ENCODE results near the gene KXD1. TPM values are rescaled to one million over a fixed set of nuclear protein-coding genes. Genes with fewer than 3 reads are reported as not detected.
"Not testable (repeated sequence)": the region's sequence is repeated elsewhere in the genome, so short reads cannot be mapped to it uniquely, and the experiment has no call there.

KXD1 gene
- total RNA-seq, 1 donor = 104 TPM

GRCh38 chr19:18522124-18522861 is 35.4 kb upstream of the KXD1 start:
- Histone ChIP-seq H3K27me3 (ENCODE audit: insufficient read depth, low read length) (no peaks in the 10 kb centered on the region), H3K4me2 (ENCODE audit: insufficient read depth, low read length) (peak overlapping the region; percentile 77), H3K9me3 (ENCODE audit: low read depth, low read length) (no peaks in the 10 kb centered on the region), H3K36me3 (ENCODE audit: insufficient read depth, low read length) (no peaks in the 10 kb centered on the region), H3K4me1 (ENCODE audit: insufficient read depth, low read length) (peaks cover 17% of the 10 kb centered on the region), H3K4me3 (ENCODE audit: insufficient read depth, low read length) (peak overlapping the region; percentile 95), H3K27ac (ENCODE audit: low read depth, low read length) (peak overlapping the region; percentile 66), H3K79me2 (ENCODE audit: insufficient read depth, low read length) (peaks cover 45% of the 10 kb centered on the region), H2AFZ (ENCODE audit: low read length) (peak overlapping the region; percentile 73), H4K20me1 (ENCODE audit: insufficient read depth, low read length) (peaks cover 23% of the 10 kb centered on the region)
- TF ChIP-seq CTCF (IDR thresholded peaks at IDR 0.05; ENCODE audit: extremely low read depth, low read depth, low read length) = no peak
- peak; percentile 99 for DNase-seq (ENCODE audit: insufficient read length, low spot score, missing footprints)

DNA sequence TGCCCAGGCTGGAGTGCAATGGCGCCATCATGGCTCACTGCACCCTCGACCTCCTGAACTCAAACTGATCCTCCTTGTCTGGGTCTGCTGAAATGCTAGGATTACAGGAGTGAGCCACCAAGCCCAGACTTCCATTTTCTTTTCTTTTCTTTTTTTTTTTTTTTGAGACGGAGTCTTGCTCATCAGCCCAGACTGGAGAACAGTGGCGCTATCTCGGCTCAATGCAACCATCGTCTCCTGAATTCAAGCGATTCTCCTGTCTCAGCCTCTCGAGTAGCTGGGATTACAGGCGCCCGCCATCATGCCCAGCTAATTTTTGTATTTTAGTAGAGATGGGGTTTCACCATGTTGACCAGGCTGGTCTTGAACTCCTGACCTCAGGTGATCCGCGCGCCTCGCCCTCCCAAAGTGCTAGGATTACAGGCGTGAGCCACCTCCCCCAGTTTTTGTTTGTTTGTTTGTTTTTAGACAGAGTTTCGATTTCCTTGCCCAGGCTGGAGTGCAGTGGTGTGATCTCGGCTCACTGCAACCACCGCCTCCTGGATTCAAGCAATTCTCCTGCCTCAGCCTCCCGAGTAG is 34.7 kb upstream of the KXD1 start:
- not testable (repeated sequence) for DNase-seq (ENCODE audit: insufficient read length, low spot score, missing footprints); H3K9me3 ChIP-seq (ENCODE audit: low read depth, low read length); H3K36me3 ChIP-seq (ENCODE audit: insufficient read depth, low read length); H3K27me3 ChIP-seq (ENCODE audit: insufficient read depth, low read length)
- Histone ChIP-seq H4K20me1 (ENCODE audit: insufficient read depth, low read length) (peaks cover 16% of the 10 kb centered on the region), H3K4me3 (ENCODE audit: insufficient read depth, low read length) (peak overlapping the region; percentile 55), H3K79me2 (ENCODE audit: insufficient read depth, low read length) (peaks cover 38% of the 10 kb centered on the region), H2AFZ (ENCODE audit: low read length) (peak overlapping the region; percentile 73), H3K27ac (ENCODE audit: low read depth, low read length) (peak overlapping the region; percentile 66), H3K4me2 (ENCODE audit: insufficient read depth, low read length) (peak overlapping the region; percentile 77), H3K4me1 (ENCODE audit: insufficient read depth, low read length) (peaks cover 17% of the 10 kb centered on the region)

DNA sequence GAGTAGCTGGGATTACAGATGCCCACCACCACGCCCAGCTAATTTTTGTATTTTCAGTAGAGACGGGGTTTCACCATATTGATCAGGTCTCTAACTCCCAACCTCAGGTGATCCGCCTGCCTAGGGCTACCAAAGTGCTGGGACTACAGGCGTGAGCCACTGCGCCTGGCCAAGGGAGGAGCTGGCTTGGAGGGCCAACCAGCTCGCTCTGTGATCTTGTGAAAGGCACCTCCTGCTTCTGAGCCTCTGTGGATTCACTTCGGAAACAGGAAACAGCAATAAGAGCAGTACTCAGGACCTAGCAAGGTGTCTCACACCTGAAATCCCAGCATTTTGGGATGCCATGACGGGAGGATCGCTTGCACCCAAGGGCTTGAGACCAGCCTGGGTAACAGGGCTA is 33.8 kb upstream of the KXD1 start:
- H3K4me3 ChIP-seq (ENCODE audit: insufficient read depth, low read length) = no peak overlapping the region
- H3K4me1 ChIP-seq (ENCODE audit: insufficient read depth, low read length) = peaks cover 15% of the 10 kb centered on the region
- no peaks in the 10 kb centered on the region for H3K36me3 ChIP-seq (ENCODE audit: insufficient read depth, low read length)
- no peaks in the 10 kb centered on the region for H3K9me3 ChIP-seq (ENCODE audit: low read depth, low read length)
- no peak overlapping the region for H2AFZ ChIP-seq (ENCODE audit: low read length)
- DNase-seq (ENCODE audit: insufficient read length, low spot score, missing footprints) = no peak
- no peak overlapping the region for H3K4me2 ChIP-seq (ENCODE audit: insufficient read depth, low read length)
- no peak overlapping the region for H3K27ac ChIP-seq (ENCODE audit: low read depth, low read length)
- H3K79me2 ChIP-seq (ENCODE audit: insufficient read depth, low read length) = peaks cover 29% of the 10 kb centered on the region
- no peak for TF ChIP-seq CTCF (IDR thresholded peaks at IDR 0.05; ENCODE audit: extremely low read depth, low read depth, low read length)
- no peaks in the 10 kb centered on the region for H3K27me3 ChIP-seq (ENCODE audit: insufficient read depth, low read length)
- peaks cover 8% of the 10 kb centered on the region for H4K20me1 ChIP-seq (ENCODE audit: insufficient read depth, low read length)

DNA sequence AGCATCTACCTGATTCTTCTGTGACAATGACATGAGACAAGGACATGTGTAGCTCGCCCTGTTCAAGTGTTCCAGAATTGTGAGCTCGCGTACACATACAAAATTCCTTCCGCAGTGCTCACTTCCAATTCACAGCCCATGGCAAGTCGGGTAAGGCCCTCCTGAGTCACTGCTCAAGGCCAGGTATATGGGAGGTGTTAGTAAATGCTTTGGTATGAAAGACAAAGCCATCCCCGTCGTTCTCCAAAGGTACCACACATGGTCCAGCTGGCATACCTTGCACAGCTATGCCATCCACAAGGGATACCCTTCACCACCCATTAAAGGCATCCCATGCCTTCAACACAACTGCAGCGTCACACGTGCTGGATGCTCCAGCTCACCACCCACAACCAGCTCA is 31.4 kb upstream of the KXD1 start:
- H3K27me3 ChIP-seq (ENCODE audit: insufficient read depth, low read length) = no peaks in the 10 kb centered on the region
- H3K36me3 ChIP-seq (ENCODE audit: insufficient read depth, low read length) = peaks cover 2% of the 10 kb centered on the region
- no peak overlapping the region for H3K27ac ChIP-seq (ENCODE audit: low read depth, low read length)
- H3K79me2 ChIP-seq (ENCODE audit: insufficient read depth, low read length) = peaks cover 6% of the 10 kb centered on the region
- no peaks in the 10 kb centered on the region for H4K20me1 ChIP-seq (ENCODE audit: insufficient read depth, low read length)
- H2AFZ ChIP-seq (ENCODE audit: low read length) = no peak overlapping the region
- H3K4me3 ChIP-seq (ENCODE audit: insufficient read depth, low read length) = no peak overlapping the region
- H3K4me2 ChIP-seq (ENCODE audit: insufficient read depth, low read length) = no peak overlapping the region
- H3K9me3 ChIP-seq (ENCODE audit: low read depth, low read length) = no peaks in the 10 kb centered on the region
- no peak for TF ChIP-seq CTCF (IDR thresholded peaks at IDR 0.05; ENCODE audit: extremely low read depth, low read depth, low read length)
- DNase-seq (ENCODE audit: insufficient read length, low spot score, missing footprints) = peak; percentile 78
- H3K4me1 ChIP-seq (ENCODE audit: insufficient read depth, low read length) = no peaks in the 10 kb centered on the region
